ENCODE results near the gene GH1. TPM values are rescaled to one million over a fixed set of nuclear protein-coding genes. Genes with fewer than 3 reads are reported as not detected.
A peak's percentile ranks its signal among the peaks of the same experiment; 100 is the strongest.

The GH1 gene
- total RNA-seq, 4 donors from 2014 or later = not detected

DNA sequence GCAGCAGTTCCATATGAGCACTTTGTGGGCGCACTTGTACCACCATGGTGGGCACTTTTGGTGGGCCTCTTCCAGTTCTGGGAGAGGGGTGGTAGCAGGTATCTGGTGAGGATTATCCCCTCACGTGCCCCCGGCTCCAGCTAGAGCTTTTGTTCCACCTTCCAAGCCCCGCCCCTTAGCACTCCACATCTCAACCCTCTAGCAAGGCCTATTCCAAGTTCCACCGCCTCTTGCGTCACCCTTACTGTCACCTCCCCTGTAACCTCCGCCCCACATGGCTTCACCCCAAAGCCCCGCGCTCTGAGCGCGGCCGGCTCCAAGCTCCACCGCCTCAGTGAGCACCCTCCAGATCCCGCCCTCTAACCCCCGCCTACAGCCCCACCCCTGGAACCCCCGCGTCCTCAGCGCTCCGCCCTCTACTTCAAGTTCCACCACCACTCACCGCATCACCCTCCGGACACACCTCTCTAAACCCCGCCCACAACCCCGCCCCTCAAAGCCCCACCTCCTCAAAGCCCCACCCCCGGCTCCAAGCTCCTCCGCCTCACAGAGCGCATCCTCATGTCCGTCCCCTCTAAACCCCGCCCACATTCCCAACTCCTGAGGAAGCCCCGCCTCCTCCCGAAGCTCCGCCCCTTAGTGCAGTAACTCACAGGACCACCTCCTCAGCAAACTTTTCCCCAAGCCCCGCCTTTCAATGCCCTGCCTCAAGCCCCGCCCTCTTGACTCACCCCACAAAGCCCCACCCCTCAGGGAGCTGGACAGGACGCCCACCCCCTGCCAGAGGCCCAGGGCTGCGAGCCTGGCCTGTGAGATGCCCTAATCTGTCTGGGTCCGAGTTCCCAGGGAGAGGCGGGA, 42.9 kb upstream of the GH1 start:
- H3K27ac ChIP-seq = peak overlapping the region in 3 of 4 donors; percentile 49 to 72 (median 68)
- H3K9me3 ChIP-seq = no peaks in the 10 kb centered on the region
- no peak for TF ChIP-seq POLR2AphosphoS5 (IDR thresholded peaks at IDR 0.05)
- no peak for TF ChIP-seq EP300 (IDR thresholded peaks at IDR 0.05)
- TF ChIP-seq, protein P1, sequence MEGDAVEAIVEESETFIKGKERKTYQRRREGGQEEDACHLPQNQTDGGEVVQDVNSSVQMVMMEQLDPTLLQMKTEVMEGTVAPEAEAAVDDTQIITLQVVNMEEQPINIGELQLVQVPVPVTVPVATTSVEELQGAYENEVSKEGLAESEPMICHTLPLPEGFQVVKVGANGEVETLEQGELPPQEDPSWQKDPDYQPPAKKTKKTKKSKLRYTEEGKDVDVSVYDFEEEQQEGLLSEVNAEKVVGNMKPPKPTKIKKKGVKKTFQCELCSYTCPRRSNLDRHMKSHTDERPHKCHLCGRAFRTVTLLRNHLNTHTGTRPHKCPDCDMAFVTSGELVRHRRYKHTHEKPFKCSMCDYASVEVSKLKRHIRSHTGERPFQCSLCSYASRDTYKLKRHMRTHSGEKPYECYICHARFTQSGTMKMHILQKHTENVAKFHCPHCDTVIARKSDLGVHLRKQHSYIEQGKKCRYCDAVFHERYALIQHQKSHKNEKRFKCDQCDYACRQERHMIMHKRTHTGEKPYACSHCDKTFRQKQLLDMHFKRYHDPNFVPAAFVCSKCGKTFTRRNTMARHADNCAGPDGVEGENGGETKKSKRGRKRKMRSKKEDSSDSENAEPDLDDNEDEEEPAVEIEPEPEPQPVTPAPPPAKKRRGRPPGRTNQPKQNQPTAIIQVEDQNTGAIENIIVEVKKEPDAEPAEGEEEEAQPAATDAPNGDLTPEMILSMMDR (IDR thresholded peaks at IDR 0.05) = no peak
- TF ChIP-seq POLR2A (IDR thresholded peaks at IDR 0.05) = no peak
- H3K4me1 ChIP-seq = peaks cover 0 to 25% (median 0%) of the 10 kb centered on the region in 3 donors
- WGBS, 2 donors (ENCODE audit: low coverage in 1 of 2) = 0 to 13% methylated on average over 1 to 12 of the region's 37 CpGs
- peaks cover 6% of the 10 kb centered on the region for H3K27me3 ChIP-seq
- H3K4me3 ChIP-seq = peak overlapping the region in 1 of 2 donors; percentile 30
- peak; percentile 80 for ATAC-seq
- no peaks in the 10 kb centered on the region for H3K36me3 ChIP-seq

DNA sequence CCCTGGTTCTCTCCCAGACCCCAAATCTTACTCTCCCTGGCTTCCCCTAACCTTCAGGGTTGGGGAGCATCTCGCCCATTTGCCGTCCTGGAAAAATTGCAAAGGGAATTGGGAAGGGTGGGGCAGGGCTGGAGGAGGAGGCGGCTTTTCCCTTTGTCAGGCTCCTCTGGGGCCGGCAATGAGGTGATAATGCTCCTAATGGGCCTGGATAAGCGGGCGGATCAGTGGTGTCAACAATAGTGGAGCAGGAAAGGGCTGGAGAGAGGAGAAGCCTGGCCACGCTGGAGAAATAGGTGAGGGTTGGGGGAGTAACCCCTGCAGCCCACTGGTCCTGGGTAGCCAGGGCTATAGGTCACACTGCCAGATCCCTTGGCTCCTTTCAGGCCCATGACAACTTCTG, 41.8 kb upstream of the GH1 start:
- Histone ChIP-seq H3K27me3 (peaks cover 6% of the 10 kb centered on the region), H3K9me3 (no peaks in the 10 kb centered on the region), H3K4me3 (no peak overlapping the region), H3K4me1 (peaks cover 0 to 25% (median 0%) of the 10 kb centered on the region in 3 donors), H3K27ac (peak overlapping the region in 1 of 4 donors; percentile 10), H3K36me3 (no peaks in the 10 kb centered on the region)
- TF ChIP-seq POLR2A (IDR thresholded peaks at IDR 0.05) (no peak), POLR2AphosphoS5 (IDR thresholded peaks at IDR 0.05) (no peak), EP300 (IDR thresholded peaks at IDR 0.05) (no peak)
- TF ChIP-seq, protein P1 (IDR thresholded peaks at IDR 0.05) = no peak
- 40 to 55% methylated on average over 1 to 5 of the region's 7 CpGs for WGBS, 2 donors (ENCODE audit: low coverage in 1 of 2)
- no peak for ATAC-seq

DNA sequence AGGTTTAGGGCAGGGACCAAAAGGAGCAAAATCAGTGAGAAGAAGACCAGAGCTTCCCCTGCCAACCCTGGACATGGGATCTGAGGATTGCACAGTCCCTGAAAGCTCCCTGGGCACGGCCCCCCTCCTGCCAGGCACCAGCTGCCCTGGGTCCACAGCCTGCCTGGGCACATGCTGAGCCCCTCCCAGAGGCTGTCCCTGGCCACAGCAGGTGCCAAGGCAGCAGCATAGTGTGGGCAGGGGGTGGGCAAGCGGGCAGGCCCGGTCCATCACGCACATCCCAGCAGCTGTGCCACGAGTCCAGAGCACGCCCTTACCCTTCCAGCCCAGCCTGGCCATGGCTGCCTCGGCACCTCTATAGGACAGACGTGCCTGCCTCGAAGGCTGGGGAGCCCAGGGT, 41.4 kb upstream of the GH1 start:
- no CpG with 5 or more reads among the region's 9 CpGs for WGBS, 2 donors (ENCODE audit: low coverage in 1 of 2)
- Histone ChIP-seq H3K27ac (peak overlapping the region in 1 of 4 donors; percentile 10), H3K27me3 (peaks cover 6% of the 10 kb centered on the region), H3K36me3 (no peaks in the 10 kb centered on the region), H3K4me1 (peaks cover 0 to 25% (median 0%) of the 10 kb centered on the region in 3 donors), H3K4me3 (no peak overlapping the region), H3K9me3 (no peaks in the 10 kb centered on the region)
- no peak for ATAC-seq
- TF ChIP-seq EP300 (IDR thresholded peaks at IDR 0.05) (no peak), POLR2A (IDR thresholded peaks at IDR 0.05) (no peak), POLR2AphosphoS5 (IDR thresholded peaks at IDR 0.05) (no peak)
- TF ChIP-seq, protein P1 (IDR thresholded peaks at IDR 0.05) = no peak

DNA sequence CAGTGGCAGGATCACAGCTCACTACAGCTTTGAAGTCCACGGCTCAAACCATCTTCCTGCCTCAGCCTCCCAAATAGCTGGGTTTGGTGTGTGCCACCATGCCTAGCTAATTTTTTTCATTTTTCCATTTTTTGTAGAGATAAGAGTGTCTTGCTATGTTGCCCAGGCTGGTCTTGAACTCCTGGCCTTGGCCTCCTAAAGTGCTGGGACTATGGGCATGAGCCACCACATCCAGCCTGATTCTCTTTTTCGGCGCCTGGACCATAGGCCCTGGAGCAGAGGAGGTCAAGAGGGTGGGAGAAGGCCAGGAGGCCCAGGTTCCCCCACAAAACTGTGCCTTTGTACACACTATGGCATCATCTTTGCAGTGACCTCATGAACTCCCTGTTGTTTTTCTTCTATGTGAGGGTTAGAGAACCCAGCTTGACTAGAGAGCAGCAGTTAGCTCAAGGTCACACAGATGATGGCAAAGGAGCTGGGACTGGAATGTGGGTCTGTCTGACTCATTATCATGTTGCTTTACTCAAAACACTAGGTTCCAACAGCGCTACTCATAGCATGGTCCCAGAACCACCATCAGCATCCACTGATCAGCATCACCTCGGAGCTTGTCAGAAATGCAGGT, 37.8 kb upstream of the GH1 start:
- no peak for TF ChIP-seq POLR2AphosphoS5 (IDR thresholded peaks at IDR 0.05)
- no peak for TF ChIP-seq POLR2A (IDR thresholded peaks at IDR 0.05)
- TF ChIP-seq EP300 (IDR thresholded peaks at IDR 0.05) = no peak
- TF ChIP-seq, protein P1 (IDR thresholded peaks at IDR 0.05) = no peak
- Histone ChIP-seq H3K27ac (no peak overlapping the region), H3K36me3 (no peaks in the 10 kb centered on the region), H3K4me1 (peaks cover 0 to 10% (median 0%) of the 10 kb centered on the region in 3 donors), H3K9me3 (no peaks in the 10 kb centered on the region), H3K27me3 (peaks cover 11% of the 10 kb centered on the region), H3K4me3 (no peak overlapping the region)
- 91% methylated on average over 5 of the region's 5 CpGs; no CpG with 5 or more reads in 1 of the 2 donors for WGBS, 2 donors (ENCODE audit: low coverage in 1 of 2)
- no peak for ATAC-seq

All from gastroesophageal sphincter (tissue), 4 donors.